HT-29 (cell line): Measurements from ENCODE around the gene NEDD4. TPM values are rescaled to one million over a fixed set of nuclear protein-coding genes. Genes with fewer than 3 reads are reported as not detected.
"Not testable (repeated sequence)": the region's sequence is repeated elsewhere in the genome, so short reads cannot be mapped to it uniquely, and the experiment has no call there.

Source experiments
- DNase-seq: peaks from one replicate; pipeline ENCODE4 v3.0.0-alpha.2; 2015; ENCODE audit warnings: low spot score
- total RNA-seq: library from RNA; depleted of rRNA; stranded (reverse); fragments of >200 nt; shearing (Covaris generic); gene quantifications from 2 replicates; pipeline ENCODE4 v1.2.3, GENCODE V29; 2014; rRNA removed

Gene NEDD4
- 5.7 and 6.2 TPM in 2 replicates for total RNA-seq

- peak; percentile 88 for DNase-seq
Observed at GRCh38 chr15:55993111-55993803, at the start of gene NEDD4. Gene NEDD4, minus strand, starts transcription at chr15:55993612. Its CDS starts 57 bp downstream, at chr15:55993555.

- peak; percentile 76 for DNase-seq
Observed at GRCh38 chr15:56042498-56042897, 49.1 kb upstream of the NEDD4 start.

GRCh38 chr15:56042031-56042430, 48.6 kb upstream of the NEDD4 start:
- peak; percentile 52 for DNase-seq

GRCh38 chr15:56040081-56041035, 46.9 kb upstream of the NEDD4 start:
- peak; percentile 80 for DNase-seq

GRCh38 chr15:56038707-56039106, 45.3 kb upstream of the NEDD4 start:
- no peak for DNase-seq

GRCh38 chr15:56038015-56038414, 44.6 kb upstream of the NEDD4 start:
- DNase-seq, result peak; percentile 13

GRCh38 chr15:56036546-56037067, 43.2 kb upstream of the NEDD4 start:
- no peak for DNase-seq

- DNase-seq, result no peak
Observed at GRCh38 chr15:56035166-56035565, 41.8 kb upstream of the NEDD4 start.

- DNase-seq, result no peak
Observed at GRCh38 chr15:56034514-56034913, 41.1 kb upstream of the NEDD4 start.

- no peak for DNase-seq
Observed at GRCh38 chr15:56032373-56032772, 39.0 kb upstream of the NEDD4 start.

- no peak for DNase-seq
Observed at GRCh38 chr15:56031836-56032235, 38.4 kb upstream of the NEDD4 start.

GRCh38 chr15:56031402-56031801, 38.0 kb upstream of the NEDD4 start:
- no peak for DNase-seq

- no peak for DNase-seq
Observed at GRCh38 chr15:56028430-56028829, 35.0 kb upstream of the NEDD4 start.

GRCh38 chr15:56023160-56023559, 29.7 kb upstream of the NEDD4 start:
- DNase-seq, result not testable (repeated sequence)

GRCh38 chr15:56019819-56020486, 26.5 kb upstream of the NEDD4 start:
- DNase-seq, result no peak

GRCh38 chr15:56019060-56019793, 25.8 kb upstream of the NEDD4 start:
- no peak for DNase-seq

GRCh38 chr15:56017920-56018319, 24.5 kb upstream of the NEDD4 start:
- no peak for DNase-seq

GRCh38 chr15:56017511-56017910, 24.1 kb upstream of the NEDD4 start:
- no peak for DNase-seq

- no peak for DNase-seq
Observed at GRCh38 chr15:56016281-56016680, 22.9 kb upstream of the NEDD4 start.

GRCh38 chr15:56014677-56015076, 21.3 kb upstream of the NEDD4 start:
- no peak for DNase-seq

- not testable (repeated sequence) for DNase-seq
Observed at GRCh38 chr15:56007053-56007452, 13.6 kb upstream of the NEDD4 start.
